IMR-90 (cell line): ENCODE data around the gene CFAP299. TPM values are rescaled to one million over a fixed set of nuclear protein-coding genes. Genes with fewer than 3 reads are reported as not detected.

Source experiments
- ATAC-seq: fragments of 200-7000 bp; cut with Tn5 transposase; 2 replicates; pipeline ENCODE4 v1.9.1; 2020; ENCODE audit warnings: low read depth, mild to moderate bottlenecking, moderate library complexity
- BruUV-seq: library from RNA; stranded (reverse); fragments of 400-500 nt; replicated peaks from 2 replicates; lab custom pipeline; 2021; lab: Mats Ljungman, UMichigan
- CTCF ChIA-PET: fragments of 300-600 bp; formaldehyde crosslinking; extraction: SDS; loops from one replicate; lab custom pipeline; 2021; ENCODE audit warnings: antibody characterized with exemption; lab: Yijun Ruan, JAX
- POLR2A ChIA-PET: fragments of 300-600 bp; sonication (Branson Sonifier 250); formaldehyde crosslinking; loops from one replicate; lab custom pipeline; 2022; ENCODE audit warnings: antibody characterized with exemption; ENCODE audit not compliant: unreplicated experiment; lab: Charles Lee
- DNase-seq: peaks from one replicate; pipeline ENCODE4 v3.0.0; 2013
- H2AFZ ChIP-seq: replicated peaks from 2 replicates; pipeline ENCODE3; 2013; ENCODE audit warnings: low read length, mild to moderate bottlenecking; ENCODE audit not compliant: poor library complexity
- H2AK5ac ChIP-seq: 2 replicates; pipeline ENCODE4 v1.6.1; 2013; ENCODE audit warnings: low read depth, low read length, inconsistent platforms
- H2AK9ac ChIP-seq: replicated peaks from 2 replicates; pipeline ENCODE3; 2013; ENCODE audit warnings: mild to moderate bottlenecking, low read depth, low read length, moderate library complexity; ENCODE audit not compliant: poor library complexity
- H2BK120ac ChIP-seq: 2 replicates; pipeline ENCODE4 v1.6.1; 2013; ENCODE audit warnings: low read depth, low read length, inconsistent platforms
- H2BK15ac ChIP-seq: 3 replicates; pipeline ENCODE4 v1.6.1; 2013; ENCODE audit warnings: low read depth, low read length, inconsistent platforms
- H2BK20ac ChIP-seq: 2 replicates; pipeline ENCODE4 v1.6.1; 2013; ENCODE audit warnings: low read depth, mild to moderate bottlenecking, inconsistent platforms, low read length, moderate library complexity
- H2BK5ac ChIP-seq: 2 replicates; pipeline ENCODE4 v1.6.1; 2013; ENCODE audit warnings: mild to moderate bottlenecking, low read depth, low read length, inconsistent platforms; ENCODE audit not compliant: poor library complexity, severe bottlenecking
- H3K14ac ChIP-seq: replicated peaks from 2 replicates; pipeline ENCODE4 v1.6.1; 2013; ENCODE audit warnings: low read depth, low read length, inconsistent platforms
- H3K18ac ChIP-seq: 2 replicates; pipeline ENCODE4 v1.6.1; 2013; ENCODE audit warnings: low read depth, low read length, control low read depth
- H3K23ac ChIP-seq: 2 replicates; pipeline ENCODE4 v1.6.1; 2013; ENCODE audit warnings: low read depth, low read length, inconsistent platforms
- H3K27ac ChIP-seq: 2 replicates; pipeline ENCODE4 v1.5.1; 2013; ENCODE audit warnings: mild to moderate bottlenecking, control low read depth, low read length; ENCODE audit not compliant: insufficient read depth
- H3K27me3 ChIP-seq: 2 replicates; pipeline ENCODE4 v1.6.1; 2013; ENCODE audit warnings: low read length; ENCODE audit not compliant: control insufficient read depth, insufficient read depth
- H3K36me3 ChIP-seq: 2 replicates; pipeline ENCODE4 v1.6.1; 2013; ENCODE audit warnings: low read length, mixed read lengths; ENCODE audit not compliant: control insufficient read depth, insufficient read depth
- H3K4ac ChIP-seq: 2 replicates; pipeline ENCODE4 v1.6.1; 2013; ENCODE audit warnings: low read depth, low read length, inconsistent platforms
- H3K4me1 ChIP-seq: 2 replicates; pipeline ENCODE4 v1.6.1; 2013; ENCODE audit warnings: low read length, mixed read lengths; ENCODE audit not compliant: control insufficient read depth, insufficient read depth
- H3K4me2 ChIP-seq: 2 replicates; pipeline ENCODE4 v1.6.1; 2013; ENCODE audit warnings: low read depth, mild to moderate bottlenecking, control low read depth, low read length, moderate library complexity
- H3K4me3 ChIP-seq: 2 replicates; pipeline ENCODE4 v1.5.1; 2013; ENCODE audit warnings: low read depth, mild to moderate bottlenecking, control low read depth, low read length, moderate library complexity; ENCODE audit not compliant: insufficient read depth
- H3K56ac ChIP-seq: 2 replicates; pipeline ENCODE4 v1.6.1; 2013; ENCODE audit warnings: low read length, inconsistent platforms; ENCODE audit not compliant: insufficient read depth; ENCODE audit errors: extremely low read depth
- H3K79me1 ChIP-seq, 2 experiments: 2 replicates each; pipeline ENCODE4 v1.6.1; 2013; ENCODE audit warnings: low read length in 2 of 2, inconsistent platforms in 1 of 2, low read depth in 1 of 2
- H3K9ac ChIP-seq: 2 replicates; pipeline ENCODE4 v1.6.1; 2013; ENCODE audit warnings: low read depth, low read length, control low read depth
- H3K9me1 ChIP-seq: 2 replicates; pipeline ENCODE4 v1.6.1; 2013; ENCODE audit warnings: low read length, inconsistent platforms; ENCODE audit not compliant: insufficient read depth
- H3K9me3 ChIP-seq: 2 replicates; pipeline ENCODE4 v1.6.1; 2013; ENCODE audit warnings: low read length; ENCODE audit not compliant: control insufficient read depth, insufficient read depth
- H4K20me1 ChIP-seq: 2 replicates; pipeline ENCODE4 v1.6.1; 2013; ENCODE audit warnings: low read length, inconsistent platforms; ENCODE audit not compliant: insufficient read depth
- H4K5ac ChIP-seq: 2 replicates; pipeline ENCODE4 v1.6.1; 2013; ENCODE audit warnings: mild to moderate bottlenecking, low read depth, low read length, control low read depth
- H4K8ac ChIP-seq, 2 experiments: 2 replicates each; pipeline ENCODE4 v1.6.1; 2013; ENCODE audit warnings: low read depth in 2 of 2, low read length in 2 of 2, control low read depth in 1 of 2, inconsistent platforms in 1 of 2
- H4K91ac ChIP-seq: 2 replicates; pipeline ENCODE4 v1.6.1; 2013; ENCODE audit warnings: low read depth, low read length, inconsistent platforms; ENCODE audit not compliant: insufficient read depth
- BHLHE40 ChIP-seq: fragments of 150-350 bp; IDR thresholded peaks from 2 replicates; pipeline ENCODE4 v1.6.1; 2016; ENCODE audit warnings: mild to moderate bottlenecking, low read depth, low read length
- CEBPB ChIP-seq: IDR thresholded peaks from 2 replicates; pipeline ENCODE4 v1.6.1; 2012; ENCODE audit warnings: low read depth, low read length, improper control_type of control experiment
- CHD1 ChIP-seq: IDR thresholded peaks from 2 replicates; pipeline ENCODE4 v1.6.1; 2012; ENCODE audit warnings: low read depth, low read length, improper control_type of control experiment
- FOS ChIP-seq: fragments of 150-350 bp; IDR thresholded peaks from 2 replicates; pipeline ENCODE4 v1.6.1; 2016; ENCODE audit warnings: low read depth, low read length
- MAFK ChIP-seq: IDR thresholded peaks from 2 replicates; pipeline ENCODE4 v1.6.1; 2012; ENCODE audit warnings: low read depth, low read length, improper control_type of control experiment
- MAZ ChIP-seq: IDR thresholded peaks from 2 replicates; pipeline ENCODE4 v1.6.1; 2012; ENCODE audit warnings: low read depth, mild to moderate bottlenecking, low read length, improper control_type of control experiment, moderate library complexity, borderline replicate concordance
- MXI1 ChIP-seq: IDR thresholded peaks from 2 replicates; pipeline ENCODE4 v1.6.1; 2012; ENCODE audit warnings: low read depth, mild to moderate bottlenecking, low read length, moderate library complexity, borderline replicate concordance
- NFE2L2 ChIP-seq: fragments of 150-350 bp; IDR thresholded peaks from 2 replicates; pipeline ENCODE4 v1.6.1; 2016; ENCODE audit warnings: low read depth, mild to moderate bottlenecking, low read length
- POLR2A ChIP-seq: IDR thresholded peaks from 2 replicates; pipeline ENCODE4 v1.6.1; 2012; ENCODE audit warnings: mild to moderate bottlenecking, low read depth, low read length
- RAD21 ChIP-seq: IDR thresholded peaks from 2 replicates; pipeline ENCODE4 v1.6.1; 2012; ENCODE audit warnings: low read length, improper control_type of control experiment
- RCOR1 ChIP-seq: IDR thresholded peaks from 2 replicates; pipeline ENCODE4 v1.6.1; 2012; ENCODE audit warnings: mild to moderate bottlenecking, low read length, improper control_type of control experiment; ENCODE audit not compliant: insufficient replicate concordance
- RFX5 ChIP-seq: IDR thresholded peaks from 2 replicates; pipeline ENCODE4 v1.8.0; 2012; ENCODE audit warnings: low read depth, mild to moderate bottlenecking, low read length, moderate library complexity
- WGBS, 2 experiments: methylation state at CpG; one replicate each; pipeline versions ENCODE4 v1.1.5 to v1.1.7; 2013; ENCODE audit warnings: missing lambda C conversion rate in 2 of 2; ENCODE audit not compliant: insufficient read length in 1 of 2; ENCODE audit errors: extremely low coverage in 2 of 2; 5-methylcytosine and 5-hydroxymethylcytosine counted together
- dilution Hi-C: fragments of 300-500 bp; cut with HindIII; formaldehyde crosslinking; loops from one replicate; pipeline ENCODE4 v1.14.3; 2018; ENCODE audit warnings: low sequenced_read_pairs; ENCODE audit not compliant: unreplicated experiment
- in situ Hi-C: fragments of 300-500 bp; cut with MboI; formaldehyde crosslinking; loops from 3 replicates; pipeline ENCODE4 v1.14.3; 2019; ENCODE audit warnings: low sequenced_read_pairs, inconsistent platforms, mixed read lengths
- intact Hi-C: fragments of 100-400 bp; cut with micrococcal nuclease; formaldehyde crosslinking; loops from 2 replicates; pipeline ENCODE4 v1.10.0; 2022
- polyA plus RNA-seq, 3 experiments: library from polyadenylated mRNA; depleted of rRNA; stranded (reverse); fragments of >200 nt; gene quantifications; 2 replicates each; pipeline ENCODE4 v1.2.3, GENCODE V29; 2012; ENCODE audit warnings: low replicate concordance in 1 of 3
- total RNA-seq: library from RNA; depleted of rRNA; stranded (reverse); fragments of >200 nt; gene quantifications from 2 replicates; pipeline ENCODE4 v1.2.3, GENCODE V29; 2012
- TF ChIP-seq, protein P1 (sequence below): fragments of 150-350 bp; IDR thresholded peaks from 2 replicates; pipeline ENCODE4 v1.6.1; 2016; ENCODE audit warnings: low read depth, mild to moderate bottlenecking, low read length, moderate library complexity, borderline replicate concordance

The CFAP299 gene
- total and polyA plus RNA-seq, 2 of the 4 experiments (the other 2 are of a cell fraction): 1.0 to 1.1 TPM

DNA sequence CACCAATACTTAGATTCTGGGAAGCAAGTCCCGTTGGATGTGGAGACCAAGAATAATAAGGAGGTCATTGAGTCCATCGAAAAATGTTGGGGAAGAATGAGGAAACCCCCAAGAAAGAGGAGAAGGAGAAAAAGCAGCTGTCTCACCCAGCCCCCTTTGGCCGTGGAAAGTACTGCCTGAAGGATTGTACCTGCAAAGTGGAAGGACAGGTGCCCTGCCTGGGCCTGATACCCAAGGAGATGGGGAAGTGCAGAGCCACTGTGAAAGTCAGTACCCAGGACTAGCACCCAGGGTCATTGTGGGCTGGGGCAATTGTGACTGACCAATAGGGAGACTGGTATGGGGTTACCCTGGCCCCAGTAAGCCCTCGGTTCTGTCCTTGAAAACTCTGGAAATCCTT is 13.8 kb upstream of the CFAP299 start:
- no peak overlapping the region; the same call in none of the 2 replicates for H2AK5ac ChIP-seq
- peaks cover 0 to 20% of the 10 kb centered on the region in 2 experiments; a peak in 3 of 4 replicates for H3K79me1 ChIP-seq
- dilution Hi-C loops: no loop called here
- no peaks in the 10 kb centered on the region for H3K36me3 ChIP-seq
- intact Hi-C loops: loop anchor here (1.0 to 5.0 kb wide), 2 partner anchors 54 to 100 kb away; partner anchors contain the start of gene FGF5
- no peak overlapping the region for H3K9ac ChIP-seq
- no peak overlapping the region for H3K23ac ChIP-seq
- H4K20me1 ChIP-seq: no peaks in the 10 kb centered on the region
- no peak for ATAC-seq
- no peak overlapping the region for H4K8ac ChIP-seq
- peak overlapping the region; percentile 4; the same call in 1 of the 2 replicates for H3K4ac ChIP-seq
- no peak overlapping the region for H2BK5ac ChIP-seq
- CTCF ChIA-PET: no interaction called here
- H3K4me2 ChIP-seq: no peak overlapping the region
- no peaks in the 10 kb centered on the region for H3K9me3 ChIP-seq
- POLR2A ChIA-PET: no interaction called here
- no CpG with 5 or more reads among the region's 4 CpGs for WGBS, 2 experiments
- BruUV-seq: no TSS peak
- H3K18ac ChIP-seq: no peak overlapping the region
- no peak overlapping the region for H3K27ac ChIP-seq
- peaks cover 5% of the 10 kb centered on the region for H3K4me1 ChIP-seq
- peaks cover 2% of the 10 kb centered on the region; the same call in 1 of the 2 replicates for H3K9me1 ChIP-seq
- no peak overlapping the region for H4K91ac ChIP-seq
- no peak overlapping the region for H3K14ac ChIP-seq
- H2AFZ ChIP-seq: no peak overlapping the region
- H3K27me3 ChIP-seq: no peaks in the 10 kb centered on the region
- H2BK120ac ChIP-seq: peak overlapping the region; percentile 32; the same call in 1 of the 2 replicates
- in situ Hi-C loops: no loop called here
- TF ChIP-seq MAFK (no peak), RAD21 (no peak), RCOR1 (no peak), MAZ (no peak), NFE2L2 (no peak), BHLHE40 (no peak), FOS (no peak), MXI1 (no peak), RFX5 (no peak), CEBPB (no peak), POLR2A (no peak), CHD1 (no peak)
- TF ChIP-seq, protein P1, sequence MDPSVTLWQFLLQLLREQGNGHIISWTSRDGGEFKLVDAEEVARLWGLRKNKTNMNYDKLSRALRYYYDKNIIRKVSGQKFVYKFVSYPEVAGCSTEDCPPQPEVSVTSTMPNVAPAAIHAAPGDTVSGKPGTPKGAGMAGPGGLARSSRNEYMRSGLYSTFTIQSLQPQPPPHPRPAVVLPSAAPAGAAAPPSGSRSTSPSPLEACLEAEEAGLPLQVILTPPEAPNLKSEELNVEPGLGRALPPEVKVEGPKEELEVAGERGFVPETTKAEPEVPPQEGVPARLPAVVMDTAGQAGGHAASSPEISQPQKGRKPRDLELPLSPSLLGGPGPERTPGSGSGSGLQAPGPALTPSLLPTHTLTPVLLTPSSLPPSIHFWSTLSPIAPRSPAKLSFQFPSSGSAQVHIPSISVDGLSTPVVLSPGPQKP: no peak
- H4K5ac ChIP-seq: no peak overlapping the region; the same call in 1 of the 2 replicates
- H3K56ac ChIP-seq: no peak overlapping the region
- H3K4me3 ChIP-seq: no peak overlapping the region
- H2AK9ac ChIP-seq: peak overlapping the region; percentile 15
- H2BK15ac ChIP-seq: no peak overlapping the region
- no peak for DNase-seq
- H2BK20ac ChIP-seq: peak overlapping the region; percentile 40; the same call in 1 of the 2 replicates
